Activated naive CD8-positive, alpha-beta T cell treated with anti-CD3 and anti-CD28 coated beads, Interleukin-2, amount 10 ng/mL, durations not matched to agents 7 days and 5 days (primary cell): ENCODE measurements around the gene RNU5D-1. TPM values are rescaled to one million over a fixed set of nuclear protein-coding genes. Genes with fewer than 3 reads are reported as not detected.

Source experiments
- ATAC-seq: fragments of 150-1000 bp; cut with Tn5 transposase; one replicate; pipeline ENCODE4 v1.10.0; 2021; ENCODE audit warnings: low read depth, moderate library complexity
- POLR2A ChIA-PET: fragments of 350-600 bp; sonication (Branson Sonifier 250); formaldehyde crosslinking; loops from one replicate; lab custom pipeline; 2021; ENCODE audit warnings: antibody characterized with exemption; lab: Charles Lee
- DNase-seq: peaks from one replicate; pipeline ENCODE4 v3.0.0; 2021
- H3K27ac Mint-ChIP-seq: one replicate; pipeline ENCODE4 v1.8.0; 2022; ENCODE audit warnings: mild to moderate bottlenecking, mixed read lengths
- H3K27me3 Mint-ChIP-seq: one replicate; pipeline ENCODE4 v1.8.0; 2022; ENCODE audit warnings: mild to moderate bottlenecking, moderate library complexity, mixed read lengths
- H3K36me3 Mint-ChIP-seq: one replicate; pipeline ENCODE4 v1.8.0; 2021; ENCODE audit warnings: mild to moderate bottlenecking, mixed read lengths
- H3K4me1 Mint-ChIP-seq: one replicate; pipeline ENCODE4 v1.8.0; 2021; ENCODE audit warnings: mixed read lengths
- H3K4me3 Mint-ChIP-seq: one replicate; pipeline ENCODE4 v1.8.0; 2022; ENCODE audit warnings: mild to moderate bottlenecking, moderate library complexity, mixed read lengths
- H3K9me3 Mint-ChIP-seq: one replicate; pipeline ENCODE4 v1.8.0; 2021; ENCODE audit warnings: mixed read lengths
- total RNA-seq, 2 experiments: library from RNA; stranded (reverse); gene quantifications; one replicate each; pipeline ENCODE4 v1.2.3, GENCODE V29; 2021

RNU5D-1 gene
- total RNA-seq, 2 experiments from 2014 or later = not detected

DNA sequence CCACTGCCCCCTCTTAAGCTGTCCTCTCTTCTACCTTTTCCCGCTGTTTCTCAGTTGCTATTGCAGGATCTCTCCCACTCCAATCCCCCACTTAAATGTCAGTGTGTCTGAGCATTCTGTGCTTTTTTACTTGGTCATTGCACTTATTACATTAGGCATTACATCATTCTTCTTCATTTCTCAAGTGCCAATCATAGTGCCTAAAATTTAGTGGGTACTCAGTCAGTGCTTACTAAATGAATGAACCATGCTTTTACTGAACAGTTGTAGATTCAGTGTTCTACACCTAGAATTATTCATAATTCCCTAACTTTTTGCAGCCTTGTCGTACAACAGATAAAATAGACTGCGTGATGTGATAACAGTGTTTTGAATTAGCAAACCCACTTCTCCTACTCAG, 37.1 kb downstream of the RNU5D-1 start:
- POLR2A ChIA-PET = interaction anchor here (1.0 kb wide), 1 partner anchor 28 kb away, joined by 3 read pairs; no protein-coding TSS in a partner anchor
- Mint-ChIP-seq H3K27ac (no peak overlapping the region), H3K27me3 (no peaks in the 10 kb centered on the region)

DNA sequence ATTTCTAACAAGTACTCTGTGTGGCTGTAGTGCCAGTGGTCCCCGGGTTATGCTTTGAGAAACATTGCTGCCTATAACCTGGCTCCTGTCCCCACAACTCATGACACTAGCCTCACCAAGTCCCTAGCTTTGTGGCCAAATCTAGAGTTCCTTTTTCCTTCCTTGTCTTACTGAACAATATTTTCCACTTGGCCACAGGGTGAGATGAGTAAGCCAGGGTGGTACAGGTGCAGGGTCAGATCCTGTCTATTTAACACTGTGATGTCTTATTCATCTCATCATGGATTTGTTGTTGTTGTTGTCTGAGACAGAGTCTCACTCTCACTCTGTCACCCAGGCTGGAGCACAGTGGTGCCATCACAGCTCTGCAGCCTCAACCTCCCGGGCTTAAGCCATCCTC, 37.8 kb downstream of the RNU5D-1 start:
- no peak for DNase-seq
- H3K9me3 Mint-ChIP-seq = no peaks in the 10 kb centered on the region
- H3K36me3 Mint-ChIP-seq = no peaks in the 10 kb centered on the region
- no peaks in the 10 kb centered on the region for H3K27me3 Mint-ChIP-seq
- peak; percentile 20 for ATAC-seq
- POLR2A ChIA-PET = interaction anchor here (1.0 kb wide), 1 partner anchor 28 kb away, joined by 3 read pairs; no protein-coding TSS in a partner anchor
- H3K4me1 Mint-ChIP-seq = peaks cover 26% of the 10 kb centered on the region
- H3K4me3 Mint-ChIP-seq = no peak overlapping the region
- H3K27ac Mint-ChIP-seq = no peak overlapping the region

More for the DNA sequence above, 37.1 kb downstream of the RNU5D-1 start:
- H3K9me3 Mint-ChIP-seq = no peaks in the 10 kb centered on the region
- ATAC-seq = no peak
- peaks cover 26% of the 10 kb centered on the region for H3K4me1 Mint-ChIP-seq
- no peaks in the 10 kb centered on the region for H3K36me3 Mint-ChIP-seq
- H3K4me3 Mint-ChIP-seq = no peak overlapping the region
- no peak for DNase-seq

DNA sequence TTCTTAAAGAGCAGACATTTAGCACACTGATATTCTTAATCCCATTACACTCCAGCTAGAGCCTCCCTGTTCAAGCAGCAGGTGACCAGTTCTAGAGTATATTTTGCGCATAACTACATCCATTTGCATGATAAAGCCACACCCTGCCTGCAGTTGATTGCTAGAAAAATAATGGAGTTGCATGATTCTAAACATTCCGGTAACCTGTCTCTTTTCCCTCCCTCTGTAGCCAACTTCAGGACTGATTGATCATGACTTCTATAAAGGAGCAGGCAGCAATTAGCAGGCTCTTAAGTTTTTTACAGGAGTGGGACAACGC, 41.6 kb downstream of the RNU5D-1 start:
- ATAC-seq (no peak), DNase-seq (no peak)
- H3K27ac Mint-ChIP-seq = no peak overlapping the region
- H3K36me3 Mint-ChIP-seq = no peaks in the 10 kb centered on the region
- H3K9me3 Mint-ChIP-seq = no peaks in the 10 kb centered on the region
- POLR2A ChIA-PET = interaction anchor here (1.4 kb wide), 1 partner anchor 15 kb away, joined by 4 read pairs; the partner anchor contains the start of genes ARMH1 and TMEM53
- peaks cover 3% of the 10 kb centered on the region for H3K27me3 Mint-ChIP-seq
- no peak overlapping the region for H3K4me3 Mint-ChIP-seq
- peaks cover 14% of the 10 kb centered on the region for H3K4me1 Mint-ChIP-seq

DNA sequence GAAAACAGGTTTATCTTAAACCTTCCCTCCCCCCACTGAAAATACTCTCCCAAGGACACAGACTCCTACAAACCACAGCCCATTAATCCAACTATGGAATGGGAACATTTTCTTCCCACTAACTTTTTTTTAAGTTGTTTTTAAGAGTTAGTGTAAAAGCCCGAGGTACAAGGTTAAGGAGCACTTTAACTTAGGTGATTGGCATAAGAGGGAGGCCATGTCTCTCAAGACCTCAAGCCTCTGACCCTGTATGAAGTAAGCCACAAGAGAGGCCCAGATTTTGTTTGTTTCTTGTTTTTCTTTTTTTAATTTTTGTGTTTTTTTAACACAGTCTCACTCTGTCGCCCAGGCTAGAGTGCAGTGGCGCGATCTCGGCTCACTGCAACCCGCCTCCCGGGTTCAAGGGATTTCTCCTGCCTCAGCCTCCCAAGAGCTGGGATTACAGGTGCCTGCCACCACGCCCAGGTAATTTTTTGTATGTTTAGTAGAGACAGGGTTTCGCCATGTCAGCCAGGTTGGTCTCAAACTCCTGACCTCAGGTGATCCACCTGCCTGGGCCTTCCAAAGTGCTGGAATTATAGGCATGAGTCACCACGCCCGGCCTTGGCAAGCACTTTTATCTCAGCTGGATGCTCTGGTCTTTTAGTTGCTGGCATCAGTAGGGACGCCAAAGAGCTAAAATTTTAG, 42.1 kb downstream of the RNU5D-1 start:
- Mint-ChIP-seq H3K9me3 (no peaks in the 10 kb centered on the region), H3K4me3 (no peak overlapping the region), H3K27ac (no peak overlapping the region), H3K36me3 (no peaks in the 10 kb centered on the region), H3K4me1 (peaks cover 15% of the 10 kb centered on the region), H3K27me3 (peaks cover 3% of the 10 kb centered on the region)
- POLR2A ChIA-PET = interaction anchor here (1.4 kb wide), 1 partner anchor 15 kb away, joined by 4 read pairs; the partner anchor contains the start of genes ARMH1 and TMEM53
- no peak for ATAC-seq
- no peak for DNase-seq

DNA sequence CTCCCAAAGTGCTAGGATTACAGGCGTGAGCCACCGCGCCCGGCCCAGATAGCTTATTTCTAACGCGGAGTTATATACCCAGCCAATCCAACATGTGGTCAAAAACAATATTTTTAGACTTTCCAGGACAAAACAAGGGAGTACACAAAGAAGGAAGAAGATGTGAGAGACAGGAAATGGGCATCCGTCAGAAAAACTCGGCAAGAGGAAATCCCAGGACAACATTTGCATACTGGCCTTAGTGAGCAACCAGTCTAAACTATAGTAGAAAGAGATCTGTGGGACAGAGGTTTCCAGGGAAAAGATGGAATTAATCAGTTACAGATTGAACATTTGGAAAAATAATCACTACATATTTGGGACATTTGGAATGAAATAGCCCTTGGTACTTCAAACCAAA, 45.1 kb downstream of the RNU5D-1 start:
- Mint-ChIP-seq H3K27me3 (peaks cover 3% of the 10 kb centered on the region), H3K27ac (no peak overlapping the region), H3K36me3 (no peaks in the 10 kb centered on the region), H3K4me3 (no peak overlapping the region), H3K9me3 (no peaks in the 10 kb centered on the region), H3K4me1 (peaks cover 10% of the 10 kb centered on the region)
- ATAC-seq (no peak), DNase-seq (no peak)
- POLR2A ChIA-PET = no interaction called here

DNA sequence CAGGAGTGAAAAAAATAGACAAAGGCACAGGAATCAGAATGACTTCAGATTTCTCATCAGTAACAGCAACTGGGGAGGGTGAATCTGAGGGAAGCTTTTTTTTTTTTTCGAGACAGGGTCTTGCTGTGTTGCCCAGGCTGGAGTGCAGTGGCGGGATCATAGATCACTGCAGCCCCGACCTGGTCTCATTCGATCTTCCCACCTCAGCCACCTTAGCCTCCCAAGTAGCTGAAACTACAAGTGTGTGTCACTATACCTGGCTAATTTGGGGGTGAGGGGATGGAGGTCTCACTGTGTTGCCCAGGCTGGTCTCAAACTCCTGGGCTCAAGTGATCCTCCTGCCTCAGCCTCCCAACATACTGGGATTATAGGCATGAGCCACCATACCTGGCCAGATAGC, 45.8 kb downstream of the RNU5D-1 start:
- DNase-seq (no peak), ATAC-seq (no peak)
- H3K4me1 Mint-ChIP-seq = peaks cover 9% of the 10 kb centered on the region
- H3K36me3 Mint-ChIP-seq = no peaks in the 10 kb centered on the region
- peaks cover 3% of the 10 kb centered on the region for H3K27me3 Mint-ChIP-seq
- H3K27ac Mint-ChIP-seq = no peak overlapping the region
- H3K9me3 Mint-ChIP-seq = no peaks in the 10 kb centered on the region
- no peak overlapping the region for H3K4me3 Mint-ChIP-seq
- POLR2A ChIA-PET = no interaction called here

DNA sequence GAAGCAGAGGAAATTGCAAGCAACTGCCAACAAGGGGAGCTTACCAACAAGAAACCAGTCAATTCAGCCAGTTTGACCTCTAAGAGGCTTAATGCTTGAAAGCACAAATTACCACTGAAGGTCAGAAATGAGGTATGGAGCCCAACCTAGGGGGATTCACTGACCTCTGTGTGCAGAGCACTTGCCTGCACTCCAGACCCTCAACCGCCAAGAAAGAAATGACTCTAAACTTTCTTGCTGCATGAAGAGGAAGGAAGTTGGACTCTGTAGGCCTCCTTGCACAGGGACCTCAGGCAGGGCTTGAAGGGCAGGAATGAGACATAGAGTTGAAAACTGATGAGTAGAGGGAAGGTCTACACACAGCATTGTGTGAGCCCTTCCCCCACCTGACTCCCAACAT, 46.4 kb downstream of the RNU5D-1 start:
- Mint-ChIP-seq H3K27me3 (peaks cover 3% of the 10 kb centered on the region), H3K4me3 (no peak overlapping the region), H3K36me3 (no peaks in the 10 kb centered on the region), H3K4me1 (peaks cover 9% of the 10 kb centered on the region), H3K27ac (no peak overlapping the region), H3K9me3 (no peaks in the 10 kb centered on the region)
- DNase-seq (no peak), ATAC-seq (peak; percentile 22)
- POLR2A ChIA-PET = interaction anchor here (1.1 to 1.4 kb wide), 2 partner anchors 10 to 37 kb away, joined by 4 to 5 read pairs; partner anchors contain the start of genes ARMH1 and TMEM53

DNA sequence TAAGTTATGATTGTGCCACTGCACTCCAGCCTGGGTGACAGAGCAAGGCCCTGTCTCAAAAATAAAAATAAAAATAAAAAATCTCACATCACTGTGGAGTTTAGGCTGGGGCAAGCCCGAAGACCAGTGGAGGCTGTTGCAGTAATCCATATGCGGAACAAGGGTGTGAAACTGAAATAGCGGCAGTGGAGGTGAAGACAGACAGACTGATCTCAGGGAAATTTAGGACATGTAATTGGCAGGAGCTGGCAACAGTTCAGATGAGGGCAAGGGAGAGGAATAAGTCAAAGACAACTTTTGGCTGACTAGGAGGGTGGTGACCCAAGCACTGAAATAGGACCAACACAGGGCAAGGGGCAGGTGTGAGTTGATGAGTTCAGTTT, 48.1 kb downstream of the RNU5D-1 start:
- Mint-ChIP-seq H3K27me3 (peaks cover 3% of the 10 kb centered on the region), H3K4me3 (no peak overlapping the region), H3K36me3 (no peaks in the 10 kb centered on the region), H3K27ac (no peak overlapping the region), H3K9me3 (no peaks in the 10 kb centered on the region), H3K4me1 (peaks cover 9% of the 10 kb centered on the region)
- ATAC-seq (no peak), DNase-seq (no peak)
- POLR2A ChIA-PET = no interaction called here

DNA sequence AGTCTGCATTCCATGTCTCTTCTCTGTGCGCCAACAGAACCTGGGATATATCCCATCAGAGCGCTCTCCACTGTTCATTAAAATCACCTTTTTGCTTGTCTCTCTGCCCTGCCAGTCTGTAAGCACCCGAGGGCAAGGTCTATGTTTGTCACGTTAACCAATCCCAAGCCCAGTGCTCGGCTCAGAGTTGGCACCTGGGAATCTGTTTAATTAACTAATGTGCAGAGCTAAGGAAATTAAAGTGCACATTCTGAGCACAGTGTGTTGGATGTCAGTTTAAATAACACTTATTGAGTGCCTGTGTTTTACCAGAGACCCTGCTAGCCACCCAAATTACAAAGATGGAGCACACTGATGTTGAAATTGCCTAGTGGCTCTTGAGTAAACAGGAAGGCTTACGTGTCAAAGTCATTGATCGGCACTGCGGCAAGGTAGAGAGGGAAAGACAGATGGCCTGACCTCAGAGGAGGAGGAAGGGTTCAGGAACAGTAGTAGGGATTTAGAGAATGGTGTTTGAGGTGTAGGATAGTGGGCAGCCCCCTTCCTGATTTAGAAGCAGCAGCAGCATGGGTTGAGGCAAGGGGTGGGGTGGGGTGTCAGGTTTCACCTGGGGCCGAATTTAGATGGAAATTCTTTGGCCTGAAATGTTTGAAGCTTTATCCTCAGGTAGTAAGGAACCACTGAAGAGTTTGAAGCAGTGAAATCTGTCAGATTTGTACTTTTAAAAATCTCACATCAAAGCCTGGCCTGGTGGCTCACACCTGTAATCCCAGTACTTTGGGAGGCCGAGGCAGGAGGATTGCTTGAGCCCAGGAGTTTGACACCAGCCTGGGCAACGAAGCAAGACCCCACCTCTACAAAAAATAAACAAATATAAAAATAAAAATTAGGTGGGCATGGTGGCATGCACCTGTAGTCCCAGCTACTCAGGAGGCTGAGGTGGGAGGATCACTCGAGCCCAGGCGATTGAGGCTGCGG, 48.8 kb downstream of the RNU5D-1 start:
- POLR2A ChIA-PET = no interaction called here
- no peak overlapping the region for H3K4me3 Mint-ChIP-seq
- H3K36me3 Mint-ChIP-seq = no peaks in the 10 kb centered on the region
- H3K27me3 Mint-ChIP-seq = peaks cover 3% of the 10 kb centered on the region
- H3K9me3 Mint-ChIP-seq = no peaks in the 10 kb centered on the region
- DNase-seq = no peak
- no peak for ATAC-seq
- H3K4me1 Mint-ChIP-seq = peaks cover 9% of the 10 kb centered on the region
- H3K27ac Mint-ChIP-seq = peak overlapping the region; percentile 3

Other genes with a start within 250 kb of the RNU5D-1 start
- gene TMEM53, start 56.7 kb downstream of the RNU5D-1 start, total RNA-seq = 1 to 10 TPM; 4.2 to 4.7 TPM
- 100 to 1,000 TPM in 1 of 2 experiments, 10 to 100 TPM in 1; 95.7 to 105 TPM for gene ARMH1, start 56.5 kb downstream of the RNU5D-1 start, total RNA-seq
- 10 to 100 TPM; 76.5 to 87.7 TPM for gene KIF2C, start 8.7 kb upstream of the RNU5D-1 start, total RNA-seq
- gene RPS8, start 44.4 kb upstream of the RNU5D-1 start, total RNA-seq = 1,000 to 10,000 TPM; 1,522 to 1,548 TPM
- 1 to 10 TPM; 1.3 to 1.6 TPM for gene BEST4, start 57.0 kb upstream of the RNU5D-1 start, total RNA-seq
- 10 to 100 TPM; 68.8 to 70.7 TPM for gene PLK3, start 69.2 kb upstream of the RNU5D-1 start, total RNA-seq
- under 1 TPM; 0.43 to 0.97 TPM for gene DYNLT4, start 76.2 kb upstream of the RNU5D-1 start, total RNA-seq
- 1 to 10 TPM; 5.2 to 5.6 TPM for gene BTBD19, start 77.4 kb upstream of the RNU5D-1 start, total RNA-seq
- 1 to 10 TPM; 1.0 to 1.6 TPM for gene PTCH2, start 112.1 kb upstream of the RNU5D-1 start, total RNA-seq